HG03469 (cell line): ENCODE results near the gene ARHGAP29.
"Not testable (repeated sequence)": the region's sequence is repeated elsewhere in the genome, so short reads cannot be mapped to it uniquely, and the experiment has no call there.

Experiments
- ATAC-seq: cut with Tn5 transposase; IDR thresholded peaks from one replicate; pipeline ENCODE4 v1.9.1; 2021; ENCODE audit warnings: mild to moderate bottlenecking, moderate library complexity, moderate number of reproducible peaks; ENCODE audit not compliant: unreplicated experiment

The ARHGAP29 gene

DNA sequence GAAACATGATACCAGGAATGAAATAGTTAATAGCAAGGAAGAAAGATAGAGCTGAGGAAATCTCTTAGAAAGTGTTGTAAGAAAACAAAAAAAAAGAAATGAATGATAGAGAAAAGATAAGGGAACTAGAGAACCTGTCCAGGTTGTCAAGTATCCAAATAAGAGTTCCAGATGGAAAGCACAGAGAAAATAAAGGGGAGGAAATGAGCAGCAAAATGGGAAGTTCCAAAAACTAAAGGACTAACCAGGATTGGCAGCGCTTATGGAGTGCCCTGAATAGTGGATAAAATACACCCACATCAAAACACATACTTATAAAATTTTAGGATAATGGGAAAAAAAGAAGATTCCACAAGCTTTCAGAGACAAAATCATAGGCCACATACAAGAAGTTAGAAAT is 55.2 kb downstream of the ARHGAP29 start:
- ATAC-seq: no peak

DNA sequence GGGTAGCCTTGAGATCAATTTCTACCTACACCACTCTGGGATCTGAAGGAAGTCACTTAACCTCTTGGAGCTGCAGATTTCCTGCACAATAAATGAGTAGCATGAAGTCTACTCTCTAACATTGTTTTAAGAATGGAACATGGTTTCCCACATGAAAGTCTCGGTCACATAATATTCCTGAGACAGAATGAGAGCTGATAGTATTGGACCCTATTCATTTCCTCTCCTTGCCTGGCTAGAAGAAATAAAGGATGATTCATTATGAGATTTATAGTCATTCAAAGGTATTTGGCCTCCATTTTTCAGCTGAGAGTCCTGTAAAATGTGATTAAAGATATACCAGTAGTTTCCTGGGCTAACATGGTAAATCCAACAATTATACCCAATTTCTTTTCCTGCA is 56.7 kb downstream of the ARHGAP29 start:
- no peak for ATAC-seq

DNA sequence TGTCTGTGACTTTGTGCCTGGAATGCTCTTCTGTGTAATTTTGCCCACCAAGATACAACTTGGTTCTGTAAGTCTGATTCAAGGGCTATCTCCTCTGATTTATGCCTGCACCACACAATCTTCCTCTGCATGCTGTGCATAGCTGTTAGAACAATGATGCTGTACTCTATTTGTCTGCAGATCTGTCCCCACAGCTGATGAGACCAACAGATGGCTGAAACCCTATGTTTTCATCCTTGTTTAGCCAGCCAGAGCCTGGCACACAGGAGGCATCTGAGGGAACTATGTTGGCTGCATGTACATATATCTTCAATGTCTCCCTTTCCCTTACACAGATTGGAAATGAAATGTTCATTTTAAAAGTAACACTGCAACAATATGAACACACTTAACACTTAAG is 58.5 kb downstream of the ARHGAP29 start:
- ATAC-seq: no peak

DNA sequence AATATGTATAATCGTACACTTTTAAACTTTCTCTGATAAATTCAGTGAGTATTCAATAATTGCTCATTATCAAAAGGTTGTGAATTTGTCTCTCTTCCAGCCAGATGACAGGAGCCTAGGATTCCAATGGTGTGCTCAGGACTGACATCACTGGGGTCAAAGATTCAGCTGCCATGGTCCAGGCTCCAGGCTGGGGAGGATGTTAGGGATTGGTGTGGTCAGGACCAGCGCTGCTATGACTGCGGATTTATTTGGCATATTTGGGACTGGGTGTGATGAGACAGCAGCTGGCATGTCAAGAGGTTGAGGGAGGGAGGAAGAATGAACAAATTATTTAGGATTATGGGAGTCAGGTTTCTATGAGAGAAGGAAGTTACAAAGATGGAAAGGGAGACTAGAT is 68.3 kb downstream of the ARHGAP29 start:
- no peak for ATAC-seq

DNA sequence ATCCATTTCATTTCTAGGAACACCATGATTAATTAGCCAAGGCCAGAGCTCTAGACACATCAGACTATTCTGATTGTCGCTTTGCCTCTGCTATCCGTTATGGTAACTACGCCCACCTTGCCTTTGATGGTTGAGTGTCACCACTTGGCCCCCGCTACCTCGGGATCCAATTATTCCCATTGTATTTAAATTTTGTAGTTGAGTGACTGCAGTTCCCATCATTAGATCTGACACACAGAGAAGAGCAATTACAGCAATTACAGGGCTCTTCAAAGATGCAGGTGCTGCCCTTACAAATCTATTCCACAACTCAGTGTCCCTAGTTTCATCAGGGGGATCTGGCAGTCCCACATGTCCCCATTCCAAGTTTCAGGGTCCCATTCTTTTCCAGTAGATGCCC is 71.5 kb downstream of the ARHGAP29 start:
- no peak for ATAC-seq

DNA sequence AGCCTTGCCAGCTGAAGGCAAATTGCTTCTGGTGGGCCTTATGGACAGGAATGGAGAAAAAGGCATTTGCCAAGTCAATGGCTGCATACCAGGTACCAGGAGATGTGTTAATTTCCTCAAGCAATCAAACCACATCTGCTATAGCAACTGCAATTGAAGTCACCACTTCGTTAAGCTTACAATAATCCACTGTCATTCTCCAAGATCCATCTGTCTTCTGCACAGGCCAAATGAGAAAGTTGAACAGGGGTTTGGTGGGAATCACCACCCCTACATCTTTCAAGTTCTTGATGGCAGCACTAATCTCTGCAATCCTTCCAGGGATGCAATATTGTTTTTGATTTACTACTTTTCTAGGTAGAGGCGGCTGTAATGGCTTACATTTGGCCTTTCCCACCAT is 72.5 kb downstream of the ARHGAP29 start:
- not testable (repeated sequence) for ATAC-seq

DNA sequence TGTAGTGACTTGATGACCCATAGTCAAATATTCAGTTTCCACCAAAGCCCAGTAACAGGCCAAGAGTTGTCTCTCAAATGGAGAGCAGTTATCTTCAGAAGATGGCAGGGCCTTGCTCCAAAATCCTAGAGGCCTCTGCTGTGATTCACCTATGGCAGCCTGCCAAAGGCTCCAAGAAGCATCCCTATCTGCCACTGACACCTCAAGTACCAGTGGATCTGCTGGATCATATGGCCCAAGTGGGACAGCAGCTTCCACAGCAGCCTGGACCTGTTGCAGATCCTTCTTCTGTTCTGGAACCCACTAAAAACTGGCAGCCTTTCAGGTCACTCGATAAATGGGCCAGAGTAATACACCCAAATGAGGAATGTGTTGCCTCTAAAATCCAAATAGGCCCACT is 73.3 kb downstream of the ARHGAP29 start:
- not testable (repeated sequence) for ATAC-seq

DNA sequence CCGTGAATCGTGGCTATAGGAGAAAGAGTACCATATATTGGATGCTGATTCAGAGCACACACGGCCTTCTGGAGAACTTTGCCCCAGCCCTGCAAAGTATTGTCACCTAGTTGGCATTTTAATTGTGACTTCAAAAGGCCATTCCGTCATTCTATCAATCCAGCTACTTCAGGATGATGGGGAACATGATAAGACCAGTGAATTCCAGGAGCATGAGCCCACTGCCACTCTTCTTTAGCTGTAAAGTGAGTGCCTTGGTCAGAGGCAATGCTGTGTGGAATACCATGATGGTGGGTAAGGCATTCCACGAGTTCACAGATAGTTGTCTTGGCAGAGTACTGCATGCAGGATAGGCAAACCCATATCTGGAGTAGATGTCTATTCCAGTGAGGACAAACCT is 74.1 kb downstream of the ARHGAP29 start:
- not testable (repeated sequence) for ATAC-seq

DNA sequence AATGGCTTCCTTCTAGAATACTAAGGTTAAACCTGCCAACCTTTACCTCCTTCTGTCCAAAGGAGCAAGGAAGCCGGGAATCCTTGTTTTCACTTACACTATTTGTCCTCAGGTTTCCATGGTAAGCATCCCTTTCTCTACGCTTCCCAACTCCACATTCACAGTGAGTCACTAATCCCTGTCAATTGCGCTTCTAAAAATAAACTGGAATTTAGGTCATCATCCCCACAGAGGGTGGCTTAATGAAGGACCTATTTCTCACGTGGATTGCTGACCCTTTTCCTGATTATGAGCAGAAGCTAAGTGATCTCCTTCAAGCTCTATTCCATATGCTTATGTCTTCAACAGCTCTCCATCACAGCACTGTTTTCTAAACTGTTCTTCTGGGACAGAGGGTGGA is 76.6 kb downstream of the ARHGAP29 start:
- no peak for ATAC-seq

DNA sequence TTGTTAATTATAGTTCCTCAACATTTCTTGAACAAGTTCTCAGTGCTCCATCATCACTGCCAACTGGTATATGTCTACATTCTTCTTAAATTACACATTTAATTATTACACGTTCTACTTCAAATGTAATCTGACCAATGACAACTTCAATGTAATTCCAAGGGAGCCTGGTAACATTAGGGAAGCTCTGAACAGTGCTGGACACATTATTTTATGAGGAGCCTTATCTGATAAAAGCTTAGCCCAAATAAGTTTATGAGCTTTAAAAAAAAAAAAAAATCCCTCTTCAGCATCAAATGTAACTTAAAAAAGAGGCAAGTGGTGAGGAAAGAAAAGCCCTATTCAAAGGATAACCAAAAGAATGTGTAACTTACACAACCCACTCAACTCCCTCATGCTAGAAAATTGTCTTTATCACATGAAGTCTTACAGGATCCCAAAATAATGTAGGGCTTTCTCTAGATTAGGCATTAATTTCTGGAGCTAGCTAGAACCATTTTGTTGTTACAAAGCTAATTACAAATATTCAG is 81.2 kb downstream of the ARHGAP29 start:
- ATAC-seq: no peak

DNA sequence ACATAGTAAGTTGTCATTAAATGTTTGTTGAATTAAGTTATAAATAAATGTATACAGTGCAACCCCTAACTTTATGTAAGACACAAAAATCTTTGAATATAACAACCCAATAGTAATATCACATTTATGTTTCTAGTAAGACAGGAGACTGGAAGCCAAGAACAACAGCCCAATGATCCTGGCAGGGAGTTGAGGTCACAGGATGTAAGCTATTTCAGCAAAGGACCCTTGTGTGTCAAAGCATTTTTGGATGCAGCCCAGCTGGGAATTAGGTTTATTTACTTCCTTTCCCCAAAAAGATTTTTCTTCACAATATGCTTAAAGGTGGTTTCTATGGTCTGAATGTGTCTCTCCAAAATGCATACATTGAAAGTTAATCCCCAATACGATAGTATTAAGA is 82.4 kb downstream of the ARHGAP29 start:
- ATAC-seq: no peak

DNA sequence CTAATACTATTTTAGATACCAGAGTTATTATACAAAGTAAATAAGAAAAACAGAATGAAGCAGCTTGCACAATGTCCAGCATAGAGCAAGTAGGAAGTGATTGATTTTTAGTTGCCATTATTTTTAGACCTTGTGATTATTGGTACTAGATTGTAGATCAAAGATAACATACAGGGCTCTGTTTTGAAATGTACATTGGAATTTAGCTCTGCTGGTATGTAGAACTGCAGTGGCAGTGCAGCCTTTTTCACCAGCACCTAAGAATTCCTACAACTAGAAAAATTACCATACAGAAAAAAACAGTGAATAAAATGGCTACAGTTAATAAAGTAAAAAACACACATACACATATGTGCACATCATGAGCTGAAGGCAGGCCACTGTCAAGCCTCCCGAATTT is 84.3 kb downstream of the ARHGAP29 start:
- no peak for ATAC-seq

DNA sequence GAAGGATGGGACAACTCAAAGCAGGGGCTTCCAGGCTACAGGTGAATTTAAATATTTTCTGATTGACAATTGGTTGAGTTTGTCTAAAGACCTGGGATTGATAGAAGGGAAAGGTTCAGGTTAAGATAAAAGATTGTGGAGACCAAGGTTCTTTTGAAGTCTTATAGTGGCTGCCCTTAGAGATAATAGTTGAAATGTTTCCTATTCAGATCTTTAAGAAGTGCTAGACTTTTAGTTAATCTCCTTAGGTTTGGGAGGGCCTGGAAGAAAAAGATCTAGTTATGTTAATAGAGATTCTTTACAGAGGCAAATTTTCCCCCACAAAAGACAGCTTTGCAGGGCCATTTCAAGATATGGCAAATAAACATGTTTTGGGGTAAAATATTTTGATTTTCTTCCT is 88.2 kb downstream of the ARHGAP29 start:
- ATAC-seq: not testable (repeated sequence)

DNA sequence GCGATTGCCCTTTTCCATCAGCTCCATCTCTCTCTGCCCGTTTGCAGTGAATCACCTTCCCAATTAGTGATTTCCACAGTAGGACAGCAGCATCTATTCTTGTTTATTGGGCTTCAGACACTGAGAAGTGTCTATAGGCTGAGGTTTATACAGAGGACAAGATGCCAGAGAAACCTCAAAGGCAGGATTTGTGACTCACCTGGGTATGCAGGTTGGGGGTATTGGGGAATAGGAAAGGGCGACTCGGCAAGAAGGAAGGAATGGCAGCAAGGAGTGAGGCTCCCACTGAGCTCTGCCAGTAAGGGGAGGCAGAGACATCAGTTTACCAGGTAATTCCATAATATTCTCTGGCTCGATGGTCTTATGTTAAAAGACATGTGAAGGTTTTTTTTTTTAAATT is 91.1 kb downstream of the ARHGAP29 start:
- ATAC-seq: no peak

DNA sequence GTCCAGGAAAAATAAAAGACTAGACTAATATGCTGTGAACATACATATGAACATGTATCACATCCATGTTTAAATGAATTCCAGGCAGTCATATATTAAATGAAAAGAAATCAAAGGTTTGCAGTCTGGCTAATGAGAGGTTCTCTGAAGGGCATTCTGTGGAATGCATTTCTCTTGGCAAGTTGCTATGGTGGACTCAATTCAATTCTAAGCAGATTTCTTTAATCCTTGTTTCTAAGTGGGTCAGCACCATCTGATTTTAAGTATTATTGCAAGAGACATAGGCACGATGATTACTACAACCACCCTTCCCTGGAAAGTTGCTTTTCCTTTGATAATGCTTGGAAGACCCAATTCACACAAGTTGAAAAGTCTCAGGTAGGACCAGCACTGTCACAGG is 92.5 kb downstream of the ARHGAP29 start:
- no peak for ATAC-seq

DNA sequence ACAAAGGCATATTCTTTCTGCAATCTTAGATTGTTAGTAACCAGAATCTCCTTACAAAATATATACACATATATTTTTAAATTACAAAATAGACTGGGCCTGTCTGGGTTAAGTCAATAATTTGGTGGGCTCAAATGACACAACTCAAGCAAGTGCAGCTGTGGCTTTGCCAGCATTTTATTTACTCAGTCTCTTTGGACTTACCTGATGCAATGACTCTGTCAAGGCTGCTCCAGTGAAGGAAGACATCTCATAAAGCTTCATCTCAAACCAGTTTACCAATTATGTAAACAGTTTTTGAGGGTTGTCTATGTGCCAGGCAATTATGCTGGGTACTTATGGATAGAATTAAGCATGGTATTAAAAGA is 93.6 kb downstream of the ARHGAP29 start:
- no peak for ATAC-seq

DNA sequence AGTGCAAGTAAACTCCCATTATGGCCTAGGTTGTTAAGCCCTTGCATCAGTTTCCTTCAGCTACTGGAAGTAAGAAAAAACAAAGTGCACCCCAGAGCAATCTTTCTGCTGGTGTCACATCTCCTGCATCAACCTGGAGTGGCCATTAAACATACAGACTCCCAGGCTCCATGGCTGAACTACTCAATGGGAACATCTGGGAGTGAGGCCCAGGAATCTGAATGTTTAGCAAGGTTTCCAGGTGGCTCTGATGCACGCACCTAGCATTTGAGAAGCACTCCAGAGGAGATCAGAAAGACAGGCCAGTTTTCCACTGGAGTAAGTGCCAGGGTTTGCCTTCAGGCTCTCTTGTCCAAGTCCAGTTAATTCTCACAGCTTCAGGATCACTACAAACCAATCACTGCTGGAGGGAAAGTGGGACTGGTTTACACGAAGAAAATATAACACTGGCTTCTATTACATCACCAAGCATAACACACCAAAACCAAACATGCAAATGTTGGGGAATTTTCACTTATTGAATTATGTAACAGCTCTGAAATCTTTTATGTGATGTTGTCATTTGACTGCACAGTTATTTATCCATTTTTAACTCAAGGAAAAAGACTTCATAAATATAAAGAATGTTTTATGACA is 94.1 kb downstream of the ARHGAP29 start:
- ATAC-seq: no peak

DNA sequence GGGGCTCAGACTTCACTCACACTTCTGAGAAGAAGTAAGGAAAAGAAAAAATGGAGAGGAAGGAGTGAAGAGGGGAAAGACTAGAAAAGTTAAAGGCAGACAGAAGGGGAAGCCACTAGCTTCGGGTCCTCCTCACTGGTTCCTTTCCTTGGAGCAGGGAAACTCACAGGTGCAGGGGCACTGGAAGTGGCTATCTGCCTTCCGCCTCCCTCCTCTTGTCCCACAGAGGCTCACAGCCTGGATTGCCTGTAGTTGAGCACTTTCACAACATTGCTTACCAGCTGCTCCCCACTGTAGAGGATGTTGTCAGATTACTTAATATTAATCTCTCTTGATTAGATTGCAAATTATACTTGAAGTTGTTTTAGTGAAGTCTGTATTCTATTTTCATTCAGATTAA is 94.8 kb downstream of the ARHGAP29 start:
- ATAC-seq: no peak

DNA sequence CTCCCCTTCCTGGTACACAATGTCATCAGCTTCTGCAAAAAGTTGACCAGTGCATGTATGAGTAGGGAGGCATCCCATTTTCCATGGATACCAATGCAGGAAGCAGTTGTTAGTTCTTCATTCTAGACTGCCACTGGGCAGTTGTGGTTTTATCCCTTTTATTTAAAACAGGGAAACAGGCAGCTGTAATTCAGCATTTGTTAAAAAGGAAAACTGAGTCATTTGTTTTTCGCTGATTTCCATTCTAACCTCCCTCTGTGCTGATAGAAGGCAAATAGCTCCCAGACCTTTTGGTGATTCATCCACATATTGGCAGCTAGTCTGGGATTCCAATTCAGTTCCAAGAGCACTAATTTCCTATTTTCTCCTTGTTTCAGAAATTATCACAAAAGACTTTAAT is 95.4 kb downstream of the ARHGAP29 start:
- ATAC-seq: no peak

DNA sequence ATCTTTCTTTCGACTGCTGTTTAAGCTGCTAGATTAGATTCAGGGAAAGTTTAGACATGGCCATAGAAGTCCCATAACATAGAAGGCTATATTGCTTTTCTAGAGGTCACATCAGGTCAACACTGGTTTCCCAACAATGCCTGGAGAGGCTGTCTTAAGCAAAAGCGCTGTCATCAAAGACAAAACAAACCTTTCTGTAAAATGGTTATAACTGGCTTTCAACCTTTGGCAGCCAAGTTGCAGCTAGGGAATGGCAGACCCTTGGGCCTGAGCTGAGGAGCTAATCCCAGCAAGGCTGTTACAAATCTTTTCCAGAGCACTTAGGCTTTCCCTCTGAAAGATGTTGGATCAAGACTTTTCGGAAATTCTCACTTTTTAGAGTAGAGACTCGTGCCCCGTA is 105.3 kb downstream of the ARHGAP29 start:
- no peak for ATAC-seq

DNA sequence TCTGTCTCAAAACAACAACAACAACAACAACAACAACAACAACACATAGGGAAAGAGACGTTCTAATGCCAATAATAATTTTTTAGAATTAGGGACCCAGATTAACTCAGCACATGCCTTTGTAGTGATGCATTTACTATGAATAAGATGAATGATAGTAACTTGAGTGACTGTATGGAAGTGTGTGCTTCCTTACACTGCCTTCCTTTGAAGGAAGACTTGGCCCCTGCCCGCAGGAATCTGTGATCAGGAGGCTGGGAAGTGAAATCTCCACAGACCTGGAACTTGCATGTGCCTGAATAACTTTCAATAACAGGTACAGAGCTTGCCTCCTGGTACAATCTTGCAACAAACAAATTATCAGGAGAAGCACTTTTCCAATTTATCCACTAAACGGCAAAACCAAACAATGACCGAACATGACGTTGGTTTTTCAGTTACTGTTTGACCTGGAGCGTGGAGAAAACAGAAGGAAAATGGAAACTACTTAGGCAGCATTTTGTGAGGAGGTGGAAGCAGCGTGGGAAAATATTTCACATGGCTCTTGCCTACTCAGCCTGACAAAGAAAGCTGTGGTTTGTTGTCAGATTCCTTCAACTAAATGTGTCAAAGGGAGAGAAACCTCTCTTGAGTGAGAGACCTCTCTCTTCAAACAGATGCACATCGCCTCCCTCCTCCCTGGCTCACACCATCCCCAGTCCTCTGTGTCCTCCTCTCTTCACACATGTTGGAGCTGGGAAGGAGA is 106.4 kb downstream of the ARHGAP29 start:
- no peak for ATAC-seq

DNA sequence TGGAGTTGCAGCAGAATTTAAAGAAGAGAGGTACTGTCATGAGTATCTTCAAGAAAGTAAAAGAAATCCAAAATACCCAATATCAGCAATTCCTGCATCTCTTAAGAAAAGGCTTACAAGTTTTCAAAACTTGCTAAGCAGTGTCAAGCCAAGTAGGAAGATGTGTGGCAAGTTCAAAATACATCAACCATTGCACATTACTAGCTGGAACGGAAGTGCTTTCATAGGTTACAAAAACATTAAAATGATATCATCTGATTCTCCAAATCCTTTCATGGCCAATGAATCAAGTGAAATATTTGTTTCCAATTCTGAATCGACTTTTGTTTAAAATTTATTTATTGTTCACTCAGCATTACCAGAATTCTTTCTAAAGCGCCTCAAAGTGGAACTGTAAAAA is 110.7 kb downstream of the ARHGAP29 start:
- ATAC-seq: no peak
